Calu3 (cell line): Measurements from ENCODE around the gene TMEM235. TPM values are rescaled to one million over a fixed set of nuclear protein-coding genes. Genes with fewer than 3 reads are reported as not detected.

Source experiments
- BruUV-seq: library from RNA; stranded (reverse); fragments of 400-500 nt; replicated peaks from 2 replicates; lab custom pipeline; 2021; lab: Mats Ljungman, UMichigan
- CTCF ChIA-PET: fragments of 300-600 bp; sonication (Branson Sonifier 250); formaldehyde crosslinking; loops from one replicate; lab custom pipeline; 2022; ENCODE audit warnings: antibody characterized with exemption; lab: Charles Lee
- DNase-seq: peaks from one replicate; pipeline ENCODE4 v3.0.0; 2022
- H3K27ac Mint-ChIP-seq: one replicate; pipeline ENCODE4 v1.8.0; 2022; ENCODE audit warnings: mixed read lengths; ENCODE audit not compliant: unreplicated experiment
- H3K27me3 Mint-ChIP-seq: one replicate; pipeline ENCODE4 v1.8.0; 2022; ENCODE audit warnings: mixed read lengths; ENCODE audit not compliant: unreplicated experiment
- H3K36me3 Mint-ChIP-seq: one replicate; pipeline ENCODE4 v1.8.0; 2022; ENCODE audit warnings: mild to moderate bottlenecking, moderate library complexity, mixed read lengths; ENCODE audit not compliant: insufficient read depth, unreplicated experiment
- H3K4me1 Mint-ChIP-seq: one replicate; pipeline ENCODE4 v1.8.0; 2022; ENCODE audit warnings: mild to moderate bottlenecking, low read depth, mixed read lengths; ENCODE audit not compliant: unreplicated experiment
- H3K4me3 Mint-ChIP-seq: one replicate; pipeline ENCODE4 v1.8.0; 2022; ENCODE audit warnings: mild to moderate bottlenecking, low read depth, moderate library complexity, mixed read lengths; ENCODE audit not compliant: unreplicated experiment
- H3K9me3 Mint-ChIP-seq: one replicate; pipeline ENCODE4 v1.8.0; 2022; ENCODE audit warnings: low read depth, mixed read lengths; ENCODE audit not compliant: unreplicated experiment
- intact Hi-C: fragments of 100-400 bp; cut with micrococcal nuclease; formaldehyde crosslinking; loops from one replicate; pipeline ENCODE4 v1.10.0; 2022; ENCODE audit not compliant: unreplicated experiment
- total RNA-seq: library from RNA; stranded (reverse); gene quantifications from 2 replicates; pipeline ENCODE4 v1.2.3, GENCODE V29; 2022
- TF ChIP-seq, protein P1 (sequence below): fragments of 200-600 bp; IDR thresholded peaks from one replicate; pipeline ENCODE4 v1.8.0; 2022; ENCODE audit warnings: antibody characterized with exemption; ENCODE audit not compliant: unreplicated experiment

The TMEM235 gene
- total RNA-seq, 1 experiment from 2014 or later, result not detected

GRCh38 chr17:78273813-78274212, 42.4 kb downstream of the TMEM235 start:
- no peak overlapping the region for H3K4me3 Mint-ChIP-seq
- H3K9me3 Mint-ChIP-seq, result no peaks in the 10 kb centered on the region
- H3K27ac Mint-ChIP-seq, result no peak overlapping the region
- peaks cover 36% of the 10 kb centered on the region for H3K27me3 Mint-ChIP-seq
- CTCF ChIA-PET, result no interaction called here
- no TSS peak for BruUV-seq
- no peaks in the 10 kb centered on the region for H3K4me1 Mint-ChIP-seq
- TF ChIP-seq, protein P1, sequence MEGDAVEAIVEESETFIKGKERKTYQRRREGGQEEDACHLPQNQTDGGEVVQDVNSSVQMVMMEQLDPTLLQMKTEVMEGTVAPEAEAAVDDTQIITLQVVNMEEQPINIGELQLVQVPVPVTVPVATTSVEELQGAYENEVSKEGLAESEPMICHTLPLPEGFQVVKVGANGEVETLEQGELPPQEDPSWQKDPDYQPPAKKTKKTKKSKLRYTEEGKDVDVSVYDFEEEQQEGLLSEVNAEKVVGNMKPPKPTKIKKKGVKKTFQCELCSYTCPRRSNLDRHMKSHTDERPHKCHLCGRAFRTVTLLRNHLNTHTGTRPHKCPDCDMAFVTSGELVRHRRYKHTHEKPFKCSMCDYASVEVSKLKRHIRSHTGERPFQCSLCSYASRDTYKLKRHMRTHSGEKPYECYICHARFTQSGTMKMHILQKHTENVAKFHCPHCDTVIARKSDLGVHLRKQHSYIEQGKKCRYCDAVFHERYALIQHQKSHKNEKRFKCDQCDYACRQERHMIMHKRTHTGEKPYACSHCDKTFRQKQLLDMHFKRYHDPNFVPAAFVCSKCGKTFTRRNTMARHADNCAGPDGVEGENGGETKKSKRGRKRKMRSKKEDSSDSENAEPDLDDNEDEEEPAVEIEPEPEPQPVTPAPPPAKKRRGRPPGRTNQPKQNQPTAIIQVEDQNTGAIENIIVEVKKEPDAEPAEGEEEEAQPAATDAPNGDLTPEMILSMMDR, result no peak
- no peaks in the 10 kb centered on the region for H3K36me3 Mint-ChIP-seq
- no peak for DNase-seq
- intact Hi-C loops, result no loop called here

GRCh38 chr17:78275355-78275754, 43.9 kb downstream of the TMEM235 start:
- BruUV-seq, result no TSS peak
- Mint-ChIP-seq H3K27ac (no peak overlapping the region), H3K4me1 (no peaks in the 10 kb centered on the region), H3K9me3 (no peaks in the 10 kb centered on the region), H3K27me3 (peaks cover 20% of the 10 kb centered on the region), H3K36me3 (no peaks in the 10 kb centered on the region), H3K4me3 (no peak overlapping the region)
- no peak for DNase-seq
- intact Hi-C loops, result no loop called here
- CTCF ChIA-PET, result no interaction called here
- TF ChIP-seq, protein P1, result no peak

DNA sequence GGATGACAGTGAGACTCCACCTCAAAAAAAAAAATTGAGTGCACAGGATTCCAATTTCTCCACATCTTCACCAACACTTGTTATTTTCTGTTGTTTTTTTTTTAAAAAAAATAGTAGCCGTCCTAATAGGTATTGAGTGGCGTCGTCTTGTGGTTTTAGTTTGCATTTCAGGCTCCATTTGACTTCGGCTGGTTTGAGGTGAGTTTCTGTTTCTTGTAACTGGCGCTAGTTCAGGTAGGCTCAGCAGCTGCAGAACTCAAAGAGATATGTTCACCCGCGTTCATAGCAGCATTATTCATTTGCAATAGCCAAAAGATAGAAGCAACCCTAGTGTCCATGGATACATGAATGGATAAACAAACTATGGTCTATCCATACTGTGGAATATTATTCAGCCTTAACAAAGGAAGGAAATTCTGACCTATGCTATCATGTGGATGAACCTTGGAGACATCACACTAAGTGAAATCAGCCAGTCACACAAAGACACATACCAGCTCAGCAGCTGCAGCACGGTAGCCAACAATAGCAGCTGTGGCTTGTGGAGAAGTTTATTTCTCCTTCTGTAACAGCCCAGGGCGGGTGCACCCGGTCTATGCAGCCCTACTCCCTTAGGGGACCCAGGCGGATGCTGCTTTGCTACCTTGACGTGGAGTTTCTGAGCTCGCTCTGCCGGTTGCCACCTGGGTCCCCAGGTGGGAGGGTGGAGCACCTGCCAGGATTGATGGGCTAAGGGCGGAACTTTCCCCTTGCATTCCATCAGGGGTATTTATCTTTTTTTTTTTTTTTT, 44.9 kb downstream of the TMEM235 start:
- no peak overlapping the region for H3K27ac Mint-ChIP-seq
- CTCF ChIA-PET, result interaction anchor here (0.7 kb wide), 1 partner anchor 175 kb away, joined by 3 read pairs; no protein-coding TSS in a partner anchor

GRCh38 chr17:78278139-78278741, 46.8 kb downstream of the TMEM235 start:
- BruUV-seq, result no TSS peak
- TF ChIP-seq, protein P1, result no peak
- Mint-ChIP-seq H3K4me3 (no peak overlapping the region), H3K27ac (no peak overlapping the region), H3K36me3 (no peaks in the 10 kb centered on the region), H3K4me1 (no peaks in the 10 kb centered on the region), H3K27me3 (no peaks in the 10 kb centered on the region), H3K9me3 (no peaks in the 10 kb centered on the region)
- CTCF ChIA-PET, result interaction anchor here (0.6 to 0.9 kb wide), 3 partner anchors 9 to 105 kb away, joined by 3 to 4 read pairs (median 4); no protein-coding TSS in a partner anchor
- intact Hi-C loops, result no loop called here
- no peak for DNase-seq

More for the DNA sequence above, 44.9 kb downstream of the TMEM235 start:
- no TSS peak for BruUV-seq
- Mint-ChIP-seq H3K4me3 (no peak overlapping the region), H3K9me3 (no peaks in the 10 kb centered on the region), H3K36me3 (no peaks in the 10 kb centered on the region), H3K4me1 (no peaks in the 10 kb centered on the region), H3K27me3 (peaks cover 12% of the 10 kb centered on the region)
- intact Hi-C loops, result no loop called here
- DNase-seq, result no peak
- TF ChIP-seq, protein P1, result no peak
